Superior temporal gyrus (tissue), 1 donor: ENCODE measurements around the gene MRPS7.
"Not testable (repeated sequence)": the region's sequence is repeated elsewhere in the genome, so short reads cannot be mapped to it uniquely, and the experiment has no call there.

Experiments
- DNase-seq: peaks from one replicate; pipeline ENCODE4 v3.0.0-alpha.2; 2016; ENCODE audit errors: extremely low spot score

The MRPS7 gene

GRCh38 chr17:75244133-75244866, 17.4 kb upstream of the MRPS7 start:
- DNase-seq: no peak

DNA sequence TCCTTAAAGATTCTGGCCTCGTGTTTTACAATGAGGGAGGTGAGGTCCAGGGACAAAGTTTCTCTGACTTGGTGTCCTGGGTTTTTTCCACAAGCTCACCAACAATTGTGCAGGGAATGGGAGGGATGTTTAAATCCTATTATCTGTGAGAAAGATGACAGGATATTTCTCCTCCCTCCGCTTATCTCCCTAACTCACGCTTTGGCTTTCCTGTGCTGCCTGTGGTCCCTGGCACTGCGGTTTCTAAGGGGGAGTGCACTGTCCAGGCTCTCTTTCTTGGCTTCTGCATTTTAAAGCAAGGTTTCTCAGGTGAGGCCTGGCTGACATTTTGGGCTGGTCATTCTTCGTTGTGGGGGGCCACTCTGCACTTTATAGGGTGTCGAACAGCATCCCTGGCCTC, 16.7 kb upstream of the MRPS7 start:
- no peak for DNase-seq

DNA sequence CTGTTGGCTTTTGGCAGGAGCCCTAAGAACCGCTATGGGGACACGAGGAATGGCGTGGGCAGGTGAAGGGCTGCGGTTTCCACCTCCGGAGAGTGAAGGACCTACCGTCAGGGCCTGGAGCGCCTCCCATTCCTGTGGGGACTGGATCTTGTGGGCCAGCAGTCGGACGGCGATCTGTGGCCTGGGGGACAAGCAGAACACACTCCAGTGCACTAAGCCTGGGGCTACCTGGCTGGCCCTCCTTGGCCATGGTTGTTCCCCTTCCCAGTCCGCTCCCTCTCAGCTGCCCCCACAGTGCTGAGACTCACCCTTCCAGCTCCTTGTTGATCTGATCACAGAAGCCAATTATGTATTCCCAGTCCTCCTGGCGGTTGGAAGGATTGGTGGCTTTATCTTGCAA, 15.3 kb upstream of the MRPS7 start:
- no peak for DNase-seq

DNA sequence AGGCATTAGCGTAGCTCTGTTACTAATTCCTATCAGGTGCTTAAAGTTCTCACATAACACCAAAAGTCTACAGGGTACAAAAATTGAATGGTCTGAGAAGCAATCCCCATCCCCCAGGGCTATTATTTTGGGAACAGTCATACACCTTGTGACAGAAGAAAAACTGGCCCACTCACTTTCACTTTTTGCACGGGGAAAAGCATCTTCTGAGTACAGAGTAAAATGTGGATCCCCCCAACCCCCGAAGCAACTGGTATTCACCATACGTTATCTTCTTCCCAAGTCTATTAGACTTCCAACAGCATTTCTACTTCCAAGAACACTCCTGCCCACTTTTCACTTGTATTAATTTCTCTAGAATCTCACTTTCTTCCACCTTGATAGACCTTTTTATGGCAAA, 12.1 kb upstream of the MRPS7 start:
- DNase-seq: no peak

GRCh38 chr17:75250009-75250471, 11.6 kb upstream of the MRPS7 start:
- DNase-seq: peak; percentile 37

GRCh38 chr17:75252039-75252816, 9.5 kb upstream of the MRPS7 start:
- no peak for DNase-seq

DNA sequence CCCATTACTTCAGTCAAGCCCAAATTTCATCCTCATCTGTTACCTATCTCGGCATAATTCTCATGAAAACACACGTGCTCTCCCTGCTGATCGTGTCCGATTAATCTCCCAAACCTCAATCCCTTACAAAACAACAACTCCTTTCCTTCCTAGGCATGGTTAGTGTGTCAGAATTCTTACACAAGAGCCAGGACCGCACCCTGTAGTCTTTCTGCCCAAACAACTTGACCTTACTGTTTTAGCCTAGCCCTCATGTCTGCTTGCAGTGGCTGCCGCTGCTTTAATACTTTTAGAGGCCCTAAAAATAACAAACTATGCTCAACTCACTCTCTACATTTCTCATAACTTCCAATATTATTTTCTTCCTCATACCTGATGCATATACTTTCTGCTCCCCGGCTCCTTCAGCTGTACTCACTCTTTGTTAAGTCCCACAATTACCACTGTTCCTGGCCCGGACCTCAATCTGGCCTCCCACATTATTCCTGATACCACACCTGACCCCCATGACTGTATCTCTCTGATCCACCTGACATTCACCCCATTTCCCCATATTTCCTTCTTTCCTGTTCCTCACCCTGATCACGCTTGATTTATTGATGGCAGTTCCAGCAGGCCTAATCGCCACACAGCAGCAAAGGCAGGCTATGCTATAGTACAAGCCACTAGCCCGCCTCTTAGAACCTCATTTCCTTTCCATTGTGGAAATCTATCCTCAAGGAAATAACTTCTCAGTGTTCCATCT, 5.6 kb upstream of the MRPS7 start:
- not testable (repeated sequence) for DNase-seq

DNA sequence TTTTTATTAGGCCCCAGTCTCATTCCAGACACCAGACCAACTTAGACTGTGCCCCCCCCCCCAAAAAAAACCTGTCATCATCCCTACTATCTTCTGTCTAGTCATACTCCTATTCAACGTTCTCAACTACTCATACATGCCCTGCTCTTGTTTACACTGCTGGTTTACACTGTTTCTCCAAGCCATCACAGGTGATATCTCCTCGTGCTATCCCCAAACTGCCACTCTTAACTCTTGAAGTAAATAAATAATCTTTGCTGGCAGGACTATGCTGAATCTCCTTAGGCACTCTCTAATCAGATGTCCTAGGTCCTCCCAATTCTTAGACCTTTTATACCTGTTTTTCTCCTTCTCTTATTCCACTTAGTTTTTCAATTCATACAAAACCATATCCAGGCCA, 4.5 kb upstream of the MRPS7 start:
- not testable (repeated sequence) for DNase-seq

GRCh38 chr17:75260641-75261335, 891 bp upstream of the MRPS7 start:
- DNase-seq: no peak

DNA sequence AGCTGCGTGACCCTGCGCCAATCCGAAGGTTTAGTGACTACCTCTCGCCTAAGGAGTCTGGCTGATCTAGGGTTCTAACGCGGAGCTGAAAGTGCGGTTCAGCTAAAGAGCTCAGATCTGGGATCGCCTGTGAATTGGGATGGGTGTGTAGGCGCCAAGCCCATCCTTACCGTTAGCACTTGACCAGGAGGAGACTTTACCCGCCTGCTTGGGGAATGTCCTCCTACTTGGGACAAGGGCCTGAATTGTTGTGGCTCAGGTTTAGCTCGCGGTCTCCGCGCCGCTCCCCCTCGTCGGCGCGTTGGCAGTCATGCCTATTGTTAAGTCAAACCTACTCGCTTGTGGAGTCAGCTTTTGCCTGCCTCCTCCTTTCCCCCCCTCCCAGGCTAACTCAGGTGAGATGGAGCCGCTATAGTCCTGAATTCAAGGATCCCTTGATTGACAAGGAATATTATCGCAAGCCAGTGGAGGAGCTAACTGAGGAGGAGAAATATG, 480 bp downstream of the MRPS7 start:
- DNase-seq: no peak

DNA sequence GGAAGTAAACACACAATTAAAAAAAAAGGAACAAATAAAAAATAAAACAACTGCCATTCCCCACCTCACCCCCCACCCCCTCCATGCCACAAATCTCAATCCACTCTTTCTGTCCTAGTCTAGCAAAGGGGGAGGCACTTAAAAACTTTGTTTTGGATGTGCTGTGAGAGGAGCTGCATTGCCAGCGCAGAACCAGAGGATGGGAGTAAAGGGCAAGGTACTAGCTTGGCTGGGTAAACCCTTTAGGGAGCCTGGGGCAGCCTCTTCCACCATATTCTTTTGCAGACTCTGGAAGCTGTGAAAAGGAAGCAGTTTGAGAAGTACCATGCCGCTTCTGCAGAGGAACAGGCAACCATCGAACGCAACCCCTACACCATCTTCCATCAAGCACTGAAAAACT, 1.4 kb downstream of the MRPS7 start:
- DNase-seq: no peak

- no peak for DNase-seq
Measured at GRCh38 chr17:75265614-75266315, 4.1 kb downstream of the MRPS7 start.

GRCh38 chr17:75266316-75267152, 4.9 kb downstream of the MRPS7 start:
- DNase-seq: no peak

DNA sequence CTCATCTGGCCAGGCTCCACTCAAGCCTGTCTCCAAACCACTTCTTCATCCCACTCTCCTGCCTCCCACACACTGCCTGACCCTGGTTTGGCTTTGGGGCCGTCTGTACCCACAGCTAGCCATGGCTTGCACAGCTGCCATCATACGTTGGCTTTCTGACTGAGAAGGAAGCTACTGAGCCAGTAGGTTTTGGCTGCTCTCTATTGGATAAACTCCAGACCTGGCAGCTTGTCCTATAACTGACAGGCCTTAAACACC, 5.4 kb downstream of the MRPS7 start:
- no peak for DNase-seq

- DNase-seq: no peak
Measured at GRCh38 chr17:75267411-75268232, 5.9 kb downstream of the MRPS7 start.

GRCh38 chr17:75269844-75270217, 8.2 kb downstream of the MRPS7 start:
- no peak for DNase-seq

GRCh38 chr17:75270218-75270965, 8.7 kb downstream of the MRPS7 start:
- DNase-seq: peak; percentile 32

GRCh38 chr17:75270966-75271232, 9.2 kb downstream of the MRPS7 start, which contains the start of gene MIF4GD:
TSS of gene MIF4GD (minus strand) at chr17:75271231. CDS start at chr17:75270195, 1,036 bp downstream.
- DNase-seq: no peak
